HG03135 (cell line): ENCODE results near the gene CAMTA2.
"Not testable (repeated sequence)": the region's sequence is repeated elsewhere in the genome, so short reads cannot be mapped to it uniquely, and the experiment has no call there.

Experiments
- ATAC-seq: cut with Tn5 transposase; IDR thresholded peaks from one replicate; pipeline ENCODE4 v1.9.1; 2021; ENCODE audit warnings: mild to moderate bottlenecking, moderate library complexity; ENCODE audit not compliant: unreplicated experiment

Gene CAMTA2

GRCh38 chr17:4934173-4934979 lies 53.1 kb downstream of the CAMTA2 start:
- ATAC-seq, result no peak

GRCh38 chr17:4933646-4934045 lies 53.8 kb downstream of the CAMTA2 start:
- no peak for ATAC-seq

- ATAC-seq, result no peak
Observed at GRCh38 chr17:4932756-4933155, 54.7 kb downstream of the CAMTA2 start.

GRCh38 chr17:4931963-4932362 lies 55.5 kb downstream of the CAMTA2 start, which contains the start of gene GP1BA:
GP1BA (plus strand) TSS chr17:4932277; CDS start chr17:4932605, 328 bp downstream.
- ATAC-seq, result no peak

- no peak for ATAC-seq
Observed at GRCh38 chr17:4928881-4929280, 58.6 kb downstream of the CAMTA2 start.

GRCh38 chr17:4926577-4927335 lies 60.7 kb downstream of the CAMTA2 start:
- not testable (repeated sequence) for ATAC-seq

- no peak for ATAC-seq
Observed at GRCh38 chr17:4921320-4921719, 66.2 kb downstream of the CAMTA2 start.

- ATAC-seq, result no peak
Observed at GRCh38 chr17:4920351-4921048, 67.0 kb downstream of the CAMTA2 start.

- ATAC-seq, result no peak
Observed at GRCh38 chr17:4919511-4920047, 67.9 kb downstream of the CAMTA2 start.
